Brain microvascular endothelial cell (primary cell): Measurements from ENCODE around the gene PLOD1.
A peak's percentile ranks its signal among the peaks of the same experiment; 100 is the strongest.

Experiments used
- DNase-seq: peaks from one replicate; pipeline ENCODE4 v3.0.0-alpha.2; 2020
- H3K27ac ChIP-seq: fragments of 250-450 bp; sonication (Bioruptor Pico); 2 replicates; pipeline ENCODE4 v1.5.1; 2020; ENCODE audit warnings: mild to moderate bottlenecking, moderate library complexity
- H3K27me3 ChIP-seq: fragments of 250-450 bp; sonication (Bioruptor Pico); replicated peaks from 2 replicates; pipeline ENCODE4 v1.5.1; 2020; ENCODE audit warnings: mild to moderate bottlenecking
- H3K36me3 ChIP-seq: fragments of 250-450 bp; sonication (Bioruptor Pico); replicated peaks from 2 replicates; pipeline ENCODE4 v1.5.1; 2020; ENCODE audit warnings: mild to moderate bottlenecking
- H3K4me3 ChIP-seq: 2 replicates; pipeline ENCODE4 v1.5.1; 2011; ENCODE audit warnings: low read depth, mild to moderate bottlenecking, control low read depth, low read length, moderate library complexity
- in situ Hi-C: cut with HindIII; loops from 2 replicates; pipeline ENCODE4 v1.10.0; 2017; ENCODE audit warnings: low sequenced_read_pairs, low pct_ligation_motif_present
- TF ChIP-seq, protein P1 (sequence below): IDR thresholded peaks from 2 replicates; pipeline ENCODE4 v1.5.1; 2011; ENCODE audit warnings: low read depth, mild to moderate bottlenecking, moderate library complexity, low read length, control low read depth, inconsistent platforms; ENCODE audit errors: missing control alignments

The PLOD1 gene

DNA sequence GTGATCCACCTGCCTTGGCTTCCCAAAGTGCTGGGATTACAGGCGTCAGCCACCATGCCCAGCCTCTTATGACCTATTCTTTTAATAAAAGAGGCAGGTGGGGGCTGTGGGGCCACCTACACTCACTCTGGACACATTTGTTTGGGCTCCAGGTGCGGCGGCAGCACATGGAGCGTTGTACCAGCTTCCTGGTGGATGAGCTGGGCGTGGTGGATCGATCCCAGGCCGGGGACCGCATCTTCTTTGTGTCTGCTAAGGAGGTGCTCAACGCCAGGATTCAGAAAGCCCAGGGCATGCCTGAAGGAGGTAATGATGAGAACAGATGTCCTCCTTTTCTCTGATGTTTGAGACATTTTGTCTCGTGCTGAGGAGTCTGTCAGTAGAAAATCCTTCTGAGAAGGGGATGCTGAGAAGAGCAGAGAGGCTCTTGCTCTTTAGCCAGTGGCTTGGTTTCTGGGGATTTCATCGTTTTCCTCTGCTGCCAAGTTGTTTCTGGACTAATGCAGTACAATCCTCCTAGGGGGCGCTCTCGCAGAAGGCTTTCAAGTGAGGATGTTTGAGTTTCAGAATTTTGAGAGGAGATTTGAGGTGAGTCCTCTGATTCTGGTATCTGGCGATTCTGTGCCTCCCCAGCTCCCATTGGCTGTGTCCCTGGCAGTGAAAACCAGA, 66.9 kb downstream of the PLOD1 start:
- Histone ChIP-seq H3K4me3 (no peak overlapping the region), H3K36me3 (peaks cover 87% of the 10 kb centered on the region), H3K27ac (no peak overlapping the region), H3K27me3 (no peaks in the 10 kb centered on the region)
- TF ChIP-seq, protein P1, sequence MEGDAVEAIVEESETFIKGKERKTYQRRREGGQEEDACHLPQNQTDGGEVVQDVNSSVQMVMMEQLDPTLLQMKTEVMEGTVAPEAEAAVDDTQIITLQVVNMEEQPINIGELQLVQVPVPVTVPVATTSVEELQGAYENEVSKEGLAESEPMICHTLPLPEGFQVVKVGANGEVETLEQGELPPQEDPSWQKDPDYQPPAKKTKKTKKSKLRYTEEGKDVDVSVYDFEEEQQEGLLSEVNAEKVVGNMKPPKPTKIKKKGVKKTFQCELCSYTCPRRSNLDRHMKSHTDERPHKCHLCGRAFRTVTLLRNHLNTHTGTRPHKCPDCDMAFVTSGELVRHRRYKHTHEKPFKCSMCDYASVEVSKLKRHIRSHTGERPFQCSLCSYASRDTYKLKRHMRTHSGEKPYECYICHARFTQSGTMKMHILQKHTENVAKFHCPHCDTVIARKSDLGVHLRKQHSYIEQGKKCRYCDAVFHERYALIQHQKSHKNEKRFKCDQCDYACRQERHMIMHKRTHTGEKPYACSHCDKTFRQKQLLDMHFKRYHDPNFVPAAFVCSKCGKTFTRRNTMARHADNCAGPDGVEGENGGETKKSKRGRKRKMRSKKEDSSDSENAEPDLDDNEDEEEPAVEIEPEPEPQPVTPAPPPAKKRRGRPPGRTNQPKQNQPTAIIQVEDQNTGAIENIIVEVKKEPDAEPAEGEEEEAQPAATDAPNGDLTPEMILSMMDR, result peak; percentile 70
- in situ Hi-C loops, result no loop called here
- DNase-seq, result peak; percentile 37

DNA sequence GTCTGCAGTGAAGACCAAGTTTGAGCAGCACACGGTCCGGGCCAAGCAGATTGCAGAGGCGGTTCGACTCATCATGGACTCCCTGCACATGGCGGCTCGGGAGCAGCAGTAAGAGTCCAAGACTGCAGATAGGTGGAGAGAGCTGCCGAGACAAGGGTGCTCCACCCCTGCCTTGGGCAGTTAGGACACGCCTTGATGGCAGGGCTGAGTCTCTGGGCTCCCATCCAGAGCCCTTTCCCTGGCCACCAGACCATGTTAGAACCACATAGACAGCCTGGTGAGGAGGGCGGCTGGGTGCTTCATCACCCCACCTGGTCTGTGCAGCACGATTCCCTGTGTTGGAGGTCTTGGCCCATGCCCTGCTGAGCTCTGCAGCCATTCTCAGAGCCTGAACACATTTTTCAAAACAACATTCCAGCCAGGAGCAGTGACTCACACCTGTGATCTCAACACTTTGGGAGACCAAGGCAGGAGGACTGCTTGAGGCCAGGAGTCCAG, 67.5 kb downstream of the PLOD1 start:
- in situ Hi-C loops, result no loop called here
- Histone ChIP-seq H3K36me3 (peaks cover 89% of the 10 kb centered on the region), H3K27me3 (no peaks in the 10 kb centered on the region), H3K27ac (no peak overlapping the region), H3K4me3 (no peak overlapping the region)
- TF ChIP-seq, protein P1, result no peak
- DNase-seq, result no peak

- TF ChIP-seq, protein P1, result no peak
- in situ Hi-C loops, result no loop called here
- DNase-seq, result no peak
- peaks cover 88% of the 10 kb centered on the region for H3K36me3 ChIP-seq
- no peak overlapping the region for H3K4me3 ChIP-seq
- H3K27me3 ChIP-seq, result no peaks in the 10 kb centered on the region
- no peak overlapping the region for H3K27ac ChIP-seq
Observed at GRCh38 chr1:12003762-12004161, 69.2 kb downstream of the PLOD1 start.

DNA sequence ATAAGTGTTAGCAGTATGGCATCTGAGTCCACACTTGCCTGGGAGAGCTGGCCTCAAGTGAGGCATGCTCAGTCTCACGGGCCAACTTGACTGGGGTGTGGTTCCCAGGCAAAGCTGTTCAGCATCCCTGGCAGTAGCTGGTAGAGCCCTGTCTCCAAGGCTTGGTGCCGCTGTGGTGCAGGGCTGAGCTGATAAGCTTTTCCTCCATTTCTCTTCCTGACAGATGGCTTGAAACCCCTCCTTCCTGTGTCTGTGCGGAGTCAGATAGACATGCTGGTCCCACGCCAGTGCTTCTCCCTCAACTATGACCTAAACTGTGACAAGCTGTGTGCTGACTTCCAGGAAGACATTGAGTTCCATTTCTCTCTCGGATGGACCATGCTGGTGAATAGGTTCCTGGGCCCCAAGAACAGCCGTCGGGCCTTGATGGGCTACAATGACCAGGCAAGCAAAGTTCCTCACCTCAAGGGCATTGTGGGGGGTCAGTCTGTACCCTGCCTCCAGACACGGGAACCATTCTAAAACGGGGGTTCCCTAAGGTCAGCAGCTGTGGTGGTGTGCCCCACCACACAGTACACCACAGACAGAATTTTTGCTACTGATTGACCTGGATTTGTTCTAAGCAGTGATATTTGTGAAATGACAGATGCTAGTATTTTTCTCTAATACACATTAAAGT, 71.1 kb downstream of the PLOD1 start:
- Histone ChIP-seq H3K36me3 (peaks cover 89% of the 10 kb centered on the region), H3K4me3 (no peak overlapping the region), H3K27ac (no peak overlapping the region), H3K27me3 (no peaks in the 10 kb centered on the region)
- in situ Hi-C loops, result no loop called here
- DNase-seq, result no peak
- TF ChIP-seq, protein P1, result no peak

DNA sequence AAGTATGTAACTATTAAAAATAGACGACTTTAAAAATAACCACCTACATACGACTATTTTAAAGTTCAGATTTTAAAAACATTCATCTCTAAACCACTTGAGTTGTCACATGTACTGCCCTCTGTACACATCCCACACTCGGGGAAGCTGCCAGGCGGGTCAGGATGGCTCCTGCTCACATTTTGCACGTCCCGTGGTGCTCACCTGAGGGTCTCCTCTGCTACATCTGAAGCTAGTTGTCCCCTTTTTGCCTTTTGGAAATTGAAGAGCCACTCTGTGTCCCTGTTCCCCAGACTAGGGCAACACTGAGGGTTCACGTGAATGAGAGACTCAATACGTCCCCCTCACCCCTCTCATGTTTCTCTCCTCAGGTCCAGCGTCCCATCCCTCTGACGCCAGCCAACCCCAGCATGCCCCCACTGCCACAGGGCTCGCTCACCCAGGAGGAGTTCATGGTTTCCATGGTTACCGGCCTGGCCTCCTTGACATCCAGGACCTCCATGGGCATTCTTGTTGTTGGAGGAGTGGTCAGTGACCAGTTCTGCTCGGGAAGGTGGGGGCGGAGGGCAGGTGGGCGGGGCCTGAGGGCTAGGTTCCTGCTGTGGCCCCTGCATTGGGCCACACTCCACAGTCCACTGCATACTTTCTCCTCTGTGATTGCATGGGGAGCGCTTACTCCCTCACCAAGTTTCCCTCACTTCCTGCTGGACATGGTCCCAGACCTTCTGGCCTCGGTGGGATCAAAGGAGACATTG, 71.8 kb downstream of the PLOD1 start:
- in situ Hi-C loops, result no loop called here
- Histone ChIP-seq H3K4me3 (no peak overlapping the region), H3K27ac (no peak overlapping the region), H3K27me3 (no peaks in the 10 kb centered on the region), H3K36me3 (peaks cover 89% of the 10 kb centered on the region)
- TF ChIP-seq, protein P1, result no peak
- no peak for DNase-seq
